Breast epithelium (tissue), 3 donors: Measurements from ENCODE around the gene GSDMA.

Source experiments
- POLR2AphosphoS5 ChIP-seq, 3 donors: sonication (generic); formaldehyde crosslinking; IDR thresholded peaks; one replicate each; pipeline ENCODE4 v1.6.1; 2017; ENCODE audit warnings: antibody characterized with exemption in 3 of 3
- TF ChIP-seq, protein P1 (sequence below), 3 donors: fragments of 450-650 bp; IDR thresholded peaks; one replicate each; pipeline ENCODE4 v1.5.1; 2016 to 2017; ENCODE audit warnings: antibody characterized with exemption in 3 of 3, mild to moderate bottlenecking in 3 of 3, moderate library complexity in 3 of 3

DNA sequence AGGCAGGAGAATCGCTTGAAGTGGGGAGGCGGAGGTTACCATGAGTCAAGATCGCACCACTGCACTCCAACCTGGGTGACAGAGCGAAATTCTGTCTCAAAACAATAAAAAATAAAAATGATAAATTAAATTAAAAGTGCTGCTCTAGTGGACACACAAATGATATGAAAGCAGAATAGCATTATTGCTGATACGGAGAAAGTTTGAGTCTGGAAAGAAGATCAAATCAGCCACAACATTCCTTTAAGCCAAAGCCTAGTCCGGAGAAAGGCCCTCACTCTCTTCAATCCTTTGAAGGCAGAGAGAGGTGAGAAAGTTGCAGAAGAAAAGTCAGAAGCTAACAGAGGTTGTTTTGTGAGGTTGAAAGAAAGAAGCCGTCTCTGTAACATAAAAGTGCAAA is 37.4 kb downstream of the GSDMA start:
- TF ChIP-seq POLR2AphosphoS5 (IDR thresholded peaks at IDR 0.05): no peak
- TF ChIP-seq, protein P1, sequence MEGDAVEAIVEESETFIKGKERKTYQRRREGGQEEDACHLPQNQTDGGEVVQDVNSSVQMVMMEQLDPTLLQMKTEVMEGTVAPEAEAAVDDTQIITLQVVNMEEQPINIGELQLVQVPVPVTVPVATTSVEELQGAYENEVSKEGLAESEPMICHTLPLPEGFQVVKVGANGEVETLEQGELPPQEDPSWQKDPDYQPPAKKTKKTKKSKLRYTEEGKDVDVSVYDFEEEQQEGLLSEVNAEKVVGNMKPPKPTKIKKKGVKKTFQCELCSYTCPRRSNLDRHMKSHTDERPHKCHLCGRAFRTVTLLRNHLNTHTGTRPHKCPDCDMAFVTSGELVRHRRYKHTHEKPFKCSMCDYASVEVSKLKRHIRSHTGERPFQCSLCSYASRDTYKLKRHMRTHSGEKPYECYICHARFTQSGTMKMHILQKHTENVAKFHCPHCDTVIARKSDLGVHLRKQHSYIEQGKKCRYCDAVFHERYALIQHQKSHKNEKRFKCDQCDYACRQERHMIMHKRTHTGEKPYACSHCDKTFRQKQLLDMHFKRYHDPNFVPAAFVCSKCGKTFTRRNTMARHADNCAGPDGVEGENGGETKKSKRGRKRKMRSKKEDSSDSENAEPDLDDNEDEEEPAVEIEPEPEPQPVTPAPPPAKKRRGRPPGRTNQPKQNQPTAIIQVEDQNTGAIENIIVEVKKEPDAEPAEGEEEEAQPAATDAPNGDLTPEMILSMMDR (IDR thresholded peaks at IDR 0.05): no peak
